ENCODE results near the gene NUB1. TPM values are rescaled to one million over a fixed set of nuclear protein-coding genes. Genes with fewer than 3 reads are reported as not detected.

Gene NUB1
- total RNA-seq, 4 donors from 2014 or later = 50.5 to 60.3 (median 54.8) TPM

DNA sequence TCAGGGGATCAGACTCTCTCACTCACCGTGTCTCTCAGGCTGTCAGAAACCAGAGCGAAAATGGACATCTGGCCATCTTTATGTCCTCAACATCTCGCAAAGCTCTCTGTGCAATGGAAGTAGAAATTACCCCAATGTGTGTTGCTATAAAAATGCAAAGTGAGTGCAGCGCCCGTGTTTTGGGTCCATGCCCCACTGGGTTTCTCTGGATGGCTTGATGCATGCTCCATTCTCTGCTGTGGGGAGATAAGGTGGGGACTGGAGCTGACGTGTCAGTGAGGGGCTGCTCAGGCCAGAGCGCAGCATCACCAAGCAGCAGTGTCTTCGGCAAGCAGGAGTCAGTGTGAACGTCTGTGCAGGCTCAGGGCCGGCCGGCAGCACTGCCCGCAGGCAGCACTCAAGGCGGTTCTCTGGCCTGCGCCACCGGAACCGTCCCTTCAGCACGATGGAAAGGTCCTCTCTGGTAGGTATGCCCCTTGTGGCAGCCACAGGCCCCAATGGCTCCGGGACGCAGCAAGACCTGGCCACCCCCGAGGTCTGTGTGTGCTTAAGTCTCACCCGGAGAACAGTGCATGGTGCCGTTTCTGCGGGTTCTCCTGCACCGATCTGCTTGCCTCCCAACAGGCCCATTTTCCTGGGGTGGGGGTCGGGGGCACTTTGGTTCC lies 38.1 kb downstream of the NUB1 start:
- Histone ChIP-seq H3K36me3 (peaks cover 0 to 54% of the 10 kb centered on the region in 2 donors), H3K4me3 (no peak overlapping the region), H3K9me3 (no peaks in the 10 kb centered on the region), H3K27ac (no peak overlapping the region), H3K27me3 (peaks cover 38% of the 10 kb centered on the region), H3K4me1 (peaks cover 0 to 21% (median 9%) of the 10 kb centered on the region in 3 donors)
- ATAC-seq = no peak
- TF ChIP-seq EP300 (IDR thresholded peaks at IDR 0.05) (no peak), POLR2AphosphoS5 (IDR thresholded peaks at IDR 0.05) (no peak), POLR2A (IDR thresholded peaks at IDR 0.05) (no peak)
- TF ChIP-seq, protein P1, sequence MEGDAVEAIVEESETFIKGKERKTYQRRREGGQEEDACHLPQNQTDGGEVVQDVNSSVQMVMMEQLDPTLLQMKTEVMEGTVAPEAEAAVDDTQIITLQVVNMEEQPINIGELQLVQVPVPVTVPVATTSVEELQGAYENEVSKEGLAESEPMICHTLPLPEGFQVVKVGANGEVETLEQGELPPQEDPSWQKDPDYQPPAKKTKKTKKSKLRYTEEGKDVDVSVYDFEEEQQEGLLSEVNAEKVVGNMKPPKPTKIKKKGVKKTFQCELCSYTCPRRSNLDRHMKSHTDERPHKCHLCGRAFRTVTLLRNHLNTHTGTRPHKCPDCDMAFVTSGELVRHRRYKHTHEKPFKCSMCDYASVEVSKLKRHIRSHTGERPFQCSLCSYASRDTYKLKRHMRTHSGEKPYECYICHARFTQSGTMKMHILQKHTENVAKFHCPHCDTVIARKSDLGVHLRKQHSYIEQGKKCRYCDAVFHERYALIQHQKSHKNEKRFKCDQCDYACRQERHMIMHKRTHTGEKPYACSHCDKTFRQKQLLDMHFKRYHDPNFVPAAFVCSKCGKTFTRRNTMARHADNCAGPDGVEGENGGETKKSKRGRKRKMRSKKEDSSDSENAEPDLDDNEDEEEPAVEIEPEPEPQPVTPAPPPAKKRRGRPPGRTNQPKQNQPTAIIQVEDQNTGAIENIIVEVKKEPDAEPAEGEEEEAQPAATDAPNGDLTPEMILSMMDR (IDR thresholded peaks at IDR 0.05) = no peak
- 75 to 95% methylated on average over 2 to 7 of the region's 25 CpGs for WGBS, 2 donors (ENCODE audit: low coverage in 1 of 2)

DNA sequence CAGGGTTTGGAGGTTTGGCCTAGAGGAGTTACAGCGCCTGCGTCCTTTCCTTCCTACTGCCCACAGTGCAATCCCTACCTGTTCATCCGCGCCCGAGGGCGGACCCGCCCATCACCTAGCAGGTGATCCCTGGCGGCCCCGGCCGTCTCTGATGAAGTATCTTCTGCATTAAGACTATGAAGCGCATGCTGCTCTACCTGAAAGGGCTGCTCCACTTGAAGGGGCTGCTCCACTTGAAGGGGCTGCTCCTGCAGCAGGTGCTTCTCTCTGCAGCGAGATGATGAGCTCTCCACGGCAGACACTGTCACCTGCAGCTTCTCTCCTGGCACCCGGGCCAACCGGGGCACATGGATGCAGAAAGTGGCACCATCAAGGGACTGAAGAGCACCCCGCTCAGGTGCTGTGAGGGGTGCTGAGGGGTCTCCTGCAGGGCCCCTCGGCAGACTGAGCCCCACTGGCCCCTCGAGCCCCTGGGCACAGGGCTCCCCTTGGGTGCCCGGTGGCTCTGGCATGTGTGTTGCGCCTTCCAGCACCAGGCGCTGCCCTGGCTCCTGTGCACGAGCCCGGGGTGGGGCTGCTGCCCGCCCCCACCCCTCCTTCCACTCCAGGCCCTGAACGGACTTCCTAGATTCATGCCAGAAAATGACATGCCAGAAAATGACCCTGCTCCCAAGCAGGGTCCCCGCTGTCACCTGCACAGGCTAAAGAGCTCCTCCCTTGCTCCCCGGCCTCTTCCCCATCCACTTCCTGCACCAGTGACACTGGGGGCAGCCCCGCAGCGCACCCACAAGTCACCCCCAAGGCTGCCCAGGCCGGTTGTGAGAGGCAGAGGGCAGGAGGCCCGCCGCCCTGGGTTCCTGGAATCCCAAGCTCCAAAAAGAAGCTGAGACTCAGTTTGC lies 38.8 kb downstream of the NUB1 start:
- Histone ChIP-seq H3K27me3 (peaks cover 46% of the 10 kb centered on the region), H3K36me3 (peaks cover 0 to 46% of the 10 kb centered on the region in 2 donors), H3K9me3 (no peaks in the 10 kb centered on the region), H3K4me3 (no peak overlapping the region), H3K27ac (no peak overlapping the region), H3K4me1 (peaks cover 0 to 21% (median 9%) of the 10 kb centered on the region in 3 donors)
- TF ChIP-seq EP300 (IDR thresholded peaks at IDR 0.05) (no peak), POLR2AphosphoS5 (IDR thresholded peaks at IDR 0.05) (no peak), POLR2A (IDR thresholded peaks at IDR 0.05) (no peak)
- TF ChIP-seq, protein P1 (IDR thresholded peaks at IDR 0.05) = no peak
- WGBS, 2 donors (ENCODE audit: low coverage in 1 of 2) = 100% methylated on average over 1 to 2 of the region's 32 CpGs
- ATAC-seq = no peak

DNA sequence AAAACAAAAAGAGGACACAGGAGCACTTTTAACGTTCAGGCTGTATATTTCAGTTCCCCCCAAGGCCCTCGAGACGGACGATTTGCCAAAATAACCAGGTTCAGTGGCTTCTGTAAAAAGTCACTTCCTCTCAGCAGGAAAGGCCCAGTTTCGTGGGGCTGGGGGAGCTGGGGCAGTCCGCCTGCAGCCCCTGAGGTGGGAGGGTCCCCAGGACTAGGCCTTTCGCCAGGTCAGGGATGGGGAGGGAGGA lies 39.4 kb downstream of the NUB1 start:
- Histone ChIP-seq H3K36me3 (peaks cover 0 to 40% of the 10 kb centered on the region in 2 donors), H3K27ac (peak overlapping the region in 1 of 4 donors; percentile 32), H3K27me3 (peaks cover 52% of the 10 kb centered on the region), H3K9me3 (no peaks in the 10 kb centered on the region), H3K4me1 (peaks cover 0 to 21% (median 9%) of the 10 kb centered on the region in 3 donors), H3K4me3 (peak overlapping the region in 1 of 2 donors; percentile 43)
- WGBS, 2 donors (ENCODE audit: low coverage in 1 of 2) = 20 to 38% methylated on average over 2 to 5 of the region's 7 CpGs
- TF ChIP-seq POLR2AphosphoS5 (IDR thresholded peaks at IDR 0.05) = no peak
- TF ChIP-seq EP300 (IDR thresholded peaks at IDR 0.05) = no peak
- TF ChIP-seq POLR2A (IDR thresholded peaks at IDR 0.05) = no peak
- TF ChIP-seq, protein P1 (IDR thresholded peaks at IDR 0.05) = no peak
- no peak for ATAC-seq

DNA sequence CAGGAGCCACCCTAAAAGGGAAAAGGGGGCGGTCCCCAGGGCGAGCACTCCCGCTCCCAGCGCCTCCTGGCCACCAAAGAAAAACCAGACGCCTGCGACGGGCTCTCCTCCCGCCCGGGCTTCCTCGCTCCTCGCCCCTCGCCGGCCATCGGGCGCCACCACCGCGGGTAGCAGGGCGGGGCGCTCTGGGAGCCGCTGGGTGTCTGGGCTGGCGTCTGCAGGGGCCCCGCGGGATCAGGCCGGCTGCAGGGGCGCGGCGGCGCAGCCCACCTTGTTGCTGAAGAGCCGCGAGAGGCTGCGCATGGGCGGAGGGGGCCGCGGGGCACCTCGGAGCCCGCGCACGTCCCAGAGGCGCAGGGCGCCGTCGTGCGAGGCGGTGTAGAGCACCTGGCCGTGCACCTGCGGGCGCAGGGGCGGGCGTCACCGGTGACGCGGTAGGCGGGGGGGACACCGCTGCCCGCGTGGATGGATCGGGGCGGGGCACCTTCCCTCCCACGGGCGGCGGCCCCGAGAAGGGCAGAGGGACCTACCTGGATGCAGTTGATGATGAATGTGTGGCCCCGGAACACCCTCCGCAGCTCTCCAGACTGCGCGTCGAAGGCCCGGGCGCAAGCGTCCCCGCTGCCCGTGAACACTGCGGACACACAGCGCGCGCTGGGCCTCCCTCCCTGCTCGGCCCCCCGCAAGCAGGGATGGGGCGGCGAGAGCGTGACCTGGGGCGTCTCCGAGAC lies 39.9 kb downstream of the NUB1 start:
- peaks cover 0 to 35% of the 10 kb centered on the region in 2 donors for H3K36me3 ChIP-seq
- TF ChIP-seq, protein P1 (IDR thresholded peaks at IDR 0.05) = no peak
- TF ChIP-seq EP300 (IDR thresholded peaks at IDR 0.05) (no peak), POLR2AphosphoS5 (IDR thresholded peaks at IDR 0.05) (no peak), POLR2A (IDR thresholded peaks at IDR 0.05) (no peak)
- H3K27ac ChIP-seq = peak overlapping the region in 1 of 4 donors; percentile 32
- ATAC-seq = peak; percentile 40
- H3K9me3 ChIP-seq = no peaks in the 10 kb centered on the region
- H3K4me1 ChIP-seq = peaks cover 0 to 21% (median 9%) of the 10 kb centered on the region in 3 donors
- peak overlapping the region in 1 of 2 donors; percentile 43 for H3K4me3 ChIP-seq
- peaks cover 52% of the 10 kb centered on the region for H3K27me3 ChIP-seq
- 17% methylated on average over 8 of the region's 83 CpGs; no CpG with 5 or more reads in 1 of the 2 donors for WGBS, 2 donors (ENCODE audit: low coverage in 1 of 2)
